Measurements from ENCODE around the gene COLEC11.

Gene COLEC11

DNA sequence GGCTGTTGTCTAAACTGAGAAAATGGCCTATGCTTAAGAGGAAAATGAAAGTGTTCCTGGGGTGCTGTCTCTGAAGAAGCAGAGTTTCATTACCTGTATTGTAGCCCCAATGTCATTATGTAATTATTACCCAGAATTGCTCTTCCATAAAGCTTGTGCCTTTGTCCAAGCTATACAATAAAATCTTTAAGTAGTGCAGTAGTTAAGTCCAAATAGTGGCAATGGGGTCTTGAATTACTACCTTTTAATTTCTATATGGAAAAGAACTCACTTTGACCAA lies 49.3 kb downstream of the COLEC11 start:
- TF ChIP-seq, protein P1, sequence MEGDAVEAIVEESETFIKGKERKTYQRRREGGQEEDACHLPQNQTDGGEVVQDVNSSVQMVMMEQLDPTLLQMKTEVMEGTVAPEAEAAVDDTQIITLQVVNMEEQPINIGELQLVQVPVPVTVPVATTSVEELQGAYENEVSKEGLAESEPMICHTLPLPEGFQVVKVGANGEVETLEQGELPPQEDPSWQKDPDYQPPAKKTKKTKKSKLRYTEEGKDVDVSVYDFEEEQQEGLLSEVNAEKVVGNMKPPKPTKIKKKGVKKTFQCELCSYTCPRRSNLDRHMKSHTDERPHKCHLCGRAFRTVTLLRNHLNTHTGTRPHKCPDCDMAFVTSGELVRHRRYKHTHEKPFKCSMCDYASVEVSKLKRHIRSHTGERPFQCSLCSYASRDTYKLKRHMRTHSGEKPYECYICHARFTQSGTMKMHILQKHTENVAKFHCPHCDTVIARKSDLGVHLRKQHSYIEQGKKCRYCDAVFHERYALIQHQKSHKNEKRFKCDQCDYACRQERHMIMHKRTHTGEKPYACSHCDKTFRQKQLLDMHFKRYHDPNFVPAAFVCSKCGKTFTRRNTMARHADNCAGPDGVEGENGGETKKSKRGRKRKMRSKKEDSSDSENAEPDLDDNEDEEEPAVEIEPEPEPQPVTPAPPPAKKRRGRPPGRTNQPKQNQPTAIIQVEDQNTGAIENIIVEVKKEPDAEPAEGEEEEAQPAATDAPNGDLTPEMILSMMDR (IDR thresholded peaks at IDR 0.05; ENCODE audit: borderline replicate concordance, control extremely low read depth, extremely low read depth, insufficient read depth, missing control alignments), result no peak
- DNase-seq (ENCODE audit: low spot score), result no peak
- in situ Hi-C loops (cut with MboI; ENCODE audit: low sequenced_read_pairs, unreplicated experiment), result no loop called here

DNA sequence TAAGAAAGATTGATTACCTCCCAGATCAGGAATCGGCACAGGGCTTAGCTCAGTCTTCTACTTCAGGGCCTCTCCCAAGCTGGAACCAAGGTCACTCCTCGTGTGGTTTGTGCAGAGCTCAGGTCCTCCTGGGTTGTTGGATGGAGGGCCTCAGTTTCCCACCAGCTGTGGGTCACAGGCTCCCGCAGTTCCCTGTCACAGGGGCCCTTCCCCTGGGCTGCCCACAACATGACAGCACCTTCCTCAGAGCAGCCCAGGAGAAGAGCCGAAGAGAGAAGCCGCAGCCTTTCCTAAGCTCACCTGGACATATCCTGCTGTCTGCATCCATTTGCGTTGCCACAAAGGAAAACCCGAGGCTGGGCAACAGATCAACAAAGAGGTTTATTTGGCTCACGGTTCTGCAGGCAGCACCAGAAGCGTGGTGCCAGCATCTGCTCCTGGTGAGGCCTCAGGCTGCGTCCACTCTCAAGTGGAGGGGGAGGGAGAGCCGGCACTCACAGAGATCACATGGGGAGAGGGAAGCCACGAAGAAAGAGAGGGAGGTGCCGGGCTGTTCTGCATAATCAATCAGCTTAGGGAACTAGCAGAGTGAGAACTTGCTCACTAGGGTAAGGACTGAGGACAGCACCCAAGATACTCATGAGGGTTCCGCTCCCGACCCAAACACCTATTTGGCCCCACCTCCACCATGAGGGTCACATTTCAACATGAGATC lies 50.1 kb downstream of the COLEC11 start:
- in situ Hi-C loops (cut with MboI; ENCODE audit: low sequenced_read_pairs, unreplicated experiment), result no loop called here
- no peak for DNase-seq (ENCODE audit: low spot score)
- TF ChIP-seq, protein P1 (IDR thresholded peaks at IDR 0.05; ENCODE audit: borderline replicate concordance, control extremely low read depth, extremely low read depth, insufficient read depth, missing control alignments), result no peak

DNA sequence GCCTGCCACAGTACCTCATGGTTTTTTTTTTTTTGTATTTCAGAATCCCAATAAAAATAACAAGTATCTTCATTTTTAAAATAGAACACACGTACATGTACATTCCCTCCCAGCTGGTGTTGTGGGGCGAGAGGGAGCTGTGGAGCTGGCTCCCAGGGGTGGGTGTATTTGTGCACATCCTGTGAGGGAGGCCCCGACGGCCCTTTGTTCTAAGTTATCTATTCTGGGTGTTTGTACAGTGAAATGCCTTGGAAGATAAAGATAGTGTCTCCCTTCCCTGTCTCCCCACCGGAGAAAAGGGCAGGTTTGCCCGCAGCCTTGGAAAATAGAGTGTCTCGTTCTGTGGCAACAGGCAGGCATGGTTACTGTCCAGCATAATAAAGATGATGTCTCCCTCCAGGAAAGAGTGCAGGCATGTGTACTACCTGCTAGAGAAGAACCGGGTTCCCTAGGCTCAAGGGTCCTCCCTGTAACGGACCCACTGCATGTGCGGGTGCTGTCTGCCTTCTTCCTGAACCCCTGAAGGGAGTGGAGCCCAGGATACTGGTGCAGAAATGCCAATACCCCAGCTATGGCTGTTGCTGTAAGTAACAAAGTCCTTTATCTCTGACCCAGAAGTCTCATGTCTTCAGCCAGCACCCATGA lies 51.0 kb downstream of the COLEC11 start:
- in situ Hi-C loops (cut with MboI; ENCODE audit: low sequenced_read_pairs, unreplicated experiment), result no loop called here
- TF ChIP-seq, protein P1 (IDR thresholded peaks at IDR 0.05; ENCODE audit: borderline replicate concordance, control extremely low read depth, extremely low read depth, insufficient read depth, missing control alignments), result no peak
- DNase-seq (ENCODE audit: low spot score), result no peak

DNA sequence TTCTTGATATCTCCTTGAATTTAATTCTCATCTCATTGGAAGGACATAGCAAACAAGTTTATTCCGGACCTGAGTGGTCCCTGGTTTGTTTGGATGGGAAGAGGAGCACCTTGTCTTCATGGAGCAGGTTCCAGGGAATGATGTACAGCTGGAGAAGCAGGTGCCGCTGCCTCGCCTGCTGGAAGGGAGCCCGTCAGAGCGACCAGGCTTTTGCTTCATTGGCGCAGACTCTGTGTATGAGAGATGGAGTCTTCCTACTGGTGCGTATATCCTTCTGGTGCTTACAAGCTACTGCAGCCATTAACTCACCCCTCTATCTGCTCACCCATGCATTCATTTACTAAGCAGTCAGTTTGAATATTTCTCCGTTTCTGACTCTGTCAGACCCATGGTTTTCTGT lies 51.5 kb downstream of the COLEC11 start:
- no peak for DNase-seq (ENCODE audit: low spot score)
- in situ Hi-C loops (cut with MboI; ENCODE audit: low sequenced_read_pairs, unreplicated experiment), result no loop called here
- TF ChIP-seq, protein P1 (IDR thresholded peaks at IDR 0.05; ENCODE audit: borderline replicate concordance, control extremely low read depth, extremely low read depth, insufficient read depth, missing control alignments), result no peak

DNA sequence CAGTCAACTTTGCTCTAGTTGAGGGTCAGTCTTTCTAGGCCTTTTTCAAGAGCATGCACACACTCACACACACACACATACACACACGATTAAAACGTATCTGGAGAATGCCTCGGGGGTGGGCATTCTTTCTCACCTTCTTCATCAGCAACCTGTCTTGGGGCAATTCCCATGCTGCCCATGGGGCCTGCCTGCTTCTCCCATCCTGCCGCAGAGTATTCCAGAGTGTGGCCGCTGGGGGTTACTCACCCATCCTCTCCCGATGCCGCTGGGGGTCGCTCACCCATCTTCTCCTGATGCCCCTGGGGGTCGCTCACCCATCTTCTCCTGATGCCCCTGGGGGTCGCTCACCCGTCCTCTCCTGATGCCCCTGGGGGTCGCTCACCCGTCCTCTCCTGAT lies 52.3 kb downstream of the COLEC11 start:
- TF ChIP-seq, protein P1 (IDR thresholded peaks at IDR 0.05; ENCODE audit: borderline replicate concordance, control extremely low read depth, extremely low read depth, insufficient read depth, missing control alignments), result no peak
- in situ Hi-C loops (cut with MboI; ENCODE audit: low sequenced_read_pairs, unreplicated experiment), result no loop called here
- no peak for DNase-seq (ENCODE audit: low spot score)

DNA sequence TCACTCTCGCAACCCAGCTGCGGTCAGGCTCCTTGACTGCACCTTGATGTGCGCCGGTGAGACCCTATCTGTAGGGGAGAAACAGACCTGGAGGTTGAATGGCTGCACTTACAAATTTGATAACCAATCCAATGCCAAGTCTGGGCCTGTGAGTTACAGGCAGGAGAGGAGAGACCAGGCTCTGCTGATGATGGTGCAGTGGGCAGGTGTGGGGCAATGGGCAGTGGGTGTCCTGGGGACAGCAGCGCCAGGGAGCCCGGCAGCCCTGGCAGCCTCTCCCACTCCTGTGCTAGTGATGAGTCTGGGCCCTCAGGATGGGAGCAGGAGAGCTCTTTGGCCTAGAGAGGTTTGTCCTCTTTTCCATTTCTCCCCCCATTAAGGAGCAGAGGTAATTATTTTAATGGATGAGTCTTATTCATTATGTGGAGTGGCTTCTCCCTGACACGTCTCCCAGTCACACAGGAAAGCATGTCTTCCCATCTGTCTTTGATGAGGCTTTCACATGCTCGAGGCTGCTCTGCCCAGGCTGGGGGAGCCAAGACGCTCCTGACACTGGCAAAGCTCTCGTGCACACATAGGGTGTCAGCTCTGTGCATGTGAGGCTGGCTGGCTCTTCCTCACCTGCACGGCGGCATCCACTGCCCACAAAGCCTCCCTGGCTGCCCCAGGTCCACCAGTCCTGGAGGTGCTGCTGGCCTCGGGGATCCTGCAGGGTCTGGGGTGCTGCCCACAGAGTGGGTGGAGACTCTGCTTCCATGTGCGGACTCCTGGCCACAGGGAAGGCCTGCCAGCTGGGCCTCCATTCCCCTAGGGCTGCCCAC lies 53.1 kb downstream of the COLEC11 start:
- in situ Hi-C loops (cut with MboI; ENCODE audit: low sequenced_read_pairs, unreplicated experiment), result no loop called here
- TF ChIP-seq, protein P1 (IDR thresholded peaks at IDR 0.05; ENCODE audit: borderline replicate concordance, control extremely low read depth, extremely low read depth, insufficient read depth, missing control alignments), result no peak
- DNase-seq (ENCODE audit: low spot score), result no peak
